ENCODE results near the gene ANKRD39. TPM values are rescaled to one million over a fixed set of nuclear protein-coding genes. Genes with fewer than 3 reads are reported as not detected.

The ANKRD39 gene
- total RNA-seq, 4 donors from 2014 or later: 6.7 to 12.3 (median 8.4) TPM

- TF ChIP-seq CTCF (IDR thresholded peaks at IDR 0.05; ENCODE audit: low read depth): no peak
These were observed 37.8 kb downstream of the ANKRD39 start for GRCh38 chr2:96819876-96820511.

GRCh38 chr2:96819128-96819875 lies 38.5 kb downstream of the ANKRD39 start:
- no peak for TF ChIP-seq CTCF (IDR thresholded peaks at IDR 0.05; ENCODE audit: low read depth)

- TF ChIP-seq CTCF (IDR thresholded peaks at IDR 0.05; ENCODE audit: low read depth): no peak
These were observed 39.9 kb downstream of the ANKRD39 start for GRCh38 chr2:96817882-96818281.

GRCh38 chr2:96816836-96817702 lies 40.7 kb downstream of the ANKRD39 start:
- no peak for TF ChIP-seq CTCF (IDR thresholded peaks at IDR 0.05; ENCODE audit: low read depth)

GRCh38 chr2:96816127-96816835 lies 41.5 kb downstream of the ANKRD39 start, which contains the start of gene CNNM3:
Gene CNNM3, plus strand, starts transcription at chr2:96816268. Its CDS starts 10 bp downstream, at chr2:96816278.
- TF ChIP-seq CTCF (IDR thresholded peaks at IDR 0.05; ENCODE audit: low read depth): no peak

- no peak for TF ChIP-seq CTCF (IDR thresholded peaks at IDR 0.05; ENCODE audit: low read depth)
These were observed 42.3 kb downstream of the ANKRD39 start for GRCh38 chr2:96815326-96816126.
